Measurements from ENCODE around the gene POU3F4.

POU3F4 gene

DNA sequence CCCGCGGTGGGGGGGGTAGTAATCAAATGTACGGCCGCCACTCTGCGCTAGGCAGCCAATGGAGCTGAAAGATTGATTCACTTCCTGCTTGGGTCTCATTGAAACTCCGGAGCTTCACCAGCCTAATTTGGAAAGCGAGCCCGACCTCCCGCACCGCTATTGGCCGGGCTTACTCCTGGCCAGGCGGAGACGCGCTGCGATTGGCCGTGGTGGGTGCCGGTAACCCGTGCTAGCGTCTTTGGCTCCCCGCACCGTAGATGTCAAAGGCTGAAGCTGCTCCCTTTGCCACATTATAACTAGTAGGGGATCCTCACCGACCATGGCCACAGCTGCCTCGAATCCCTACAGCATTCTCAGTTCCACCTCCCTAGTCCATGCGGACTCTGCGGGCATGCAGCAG is at the start of gene POU3F4:
TSS of gene POU3F4 (plus strand) at position 285 of the 400 bp plus-strand sequence. CDS start at position 320, 35 bp downstream.
- DNase-seq, result no peak

- DNase-seq, result peak; percentile 3
Measured at GRCh38 chrX:83469551-83469950, 38.5 kb upstream of the POU3F4 start.

GRCh38 chrX:83495898-83496297 is 12.2 kb upstream of the POU3F4 start:
- no peak for DNase-seq

DNA sequence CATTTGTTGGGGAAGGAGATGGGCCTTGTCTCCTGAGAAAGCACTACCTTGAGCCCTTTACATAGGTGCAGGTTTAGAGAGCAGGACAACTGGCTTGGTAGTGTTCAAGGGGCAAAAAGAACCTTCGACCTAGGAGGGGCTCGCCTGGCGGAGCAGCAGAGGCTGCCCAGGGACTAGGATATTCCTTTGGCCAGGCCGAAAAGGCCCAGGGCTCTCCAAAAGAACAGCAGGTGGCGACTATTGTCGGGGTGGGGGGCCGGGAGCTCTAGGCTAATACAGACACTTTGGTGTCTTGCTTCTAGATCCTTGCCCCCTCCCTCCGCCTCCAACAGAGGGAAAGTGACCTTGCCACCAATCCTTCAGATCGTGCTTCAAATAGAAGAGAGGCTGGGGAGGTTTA is 7.1 kb upstream of the POU3F4 start:
- no peak for DNase-seq

- no peak for DNase-seq
Measured at GRCh38 chrX:83501530-83501929, 6.6 kb upstream of the POU3F4 start.

GRCh38 chrX:83504721-83505479 is 3.2 kb upstream of the POU3F4 start:
- DNase-seq, result no peak

DNA sequence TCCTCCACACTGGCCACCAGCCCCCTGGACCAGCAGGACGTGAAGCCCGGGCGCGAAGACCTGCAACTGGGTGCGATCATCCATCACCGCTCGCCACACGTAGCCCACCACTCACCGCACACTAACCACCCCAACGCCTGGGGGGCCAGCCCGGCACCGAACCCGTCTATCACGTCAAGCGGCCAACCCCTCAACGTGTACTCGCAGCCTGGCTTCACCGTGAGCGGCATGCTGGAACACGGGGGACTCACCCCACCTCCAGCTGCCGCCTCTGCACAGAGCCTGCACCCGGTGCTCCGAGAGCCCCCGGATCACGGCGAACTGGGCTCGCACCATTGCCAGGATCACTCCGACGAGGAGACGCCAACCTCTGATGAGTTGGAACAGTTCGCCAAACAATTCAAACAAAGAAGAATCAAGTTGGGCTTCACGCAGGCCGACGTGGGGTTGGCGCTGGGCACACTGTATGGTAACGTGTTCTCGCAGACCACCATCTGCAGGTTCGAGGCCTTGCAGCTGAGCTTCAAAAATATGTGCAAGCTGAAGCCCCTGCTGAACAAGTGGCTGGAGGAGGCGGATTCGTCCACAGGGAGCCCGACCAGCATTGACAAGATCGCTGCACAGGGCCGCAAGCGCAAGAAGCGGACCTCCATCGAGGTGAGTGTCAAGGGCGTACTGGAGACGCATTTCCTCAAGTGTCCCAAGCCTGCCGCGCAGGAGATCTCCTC is 600 bp downstream of the POU3F4 start:
- DNase-seq, result no peak

DNA sequence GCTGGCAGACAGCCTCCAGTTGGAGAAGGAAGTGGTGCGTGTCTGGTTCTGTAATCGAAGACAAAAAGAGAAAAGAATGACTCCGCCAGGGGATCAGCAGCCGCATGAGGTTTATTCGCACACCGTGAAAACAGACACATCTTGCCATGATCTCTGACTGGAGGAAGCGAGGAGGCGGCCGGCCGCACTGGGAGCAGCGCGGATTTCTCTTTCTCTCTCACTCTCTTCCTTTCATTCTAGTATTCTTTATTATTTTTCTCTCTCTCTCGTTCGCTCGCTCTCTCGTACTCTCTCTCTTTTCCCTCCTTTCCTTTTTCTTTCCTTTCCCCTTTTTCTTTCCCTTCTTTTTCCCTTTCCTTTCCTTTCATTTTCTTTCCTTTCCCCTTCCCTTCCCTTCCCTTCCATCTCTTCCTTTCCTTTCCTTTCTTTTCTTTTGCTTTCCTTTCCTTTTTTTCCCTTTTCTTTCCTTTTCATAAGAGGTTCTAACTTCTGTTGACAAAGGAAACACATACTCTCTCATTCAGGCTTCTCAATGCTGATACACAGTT is 1.2 kb downstream of the POU3F4 start:
- DNase-seq, result no peak

DNA sequence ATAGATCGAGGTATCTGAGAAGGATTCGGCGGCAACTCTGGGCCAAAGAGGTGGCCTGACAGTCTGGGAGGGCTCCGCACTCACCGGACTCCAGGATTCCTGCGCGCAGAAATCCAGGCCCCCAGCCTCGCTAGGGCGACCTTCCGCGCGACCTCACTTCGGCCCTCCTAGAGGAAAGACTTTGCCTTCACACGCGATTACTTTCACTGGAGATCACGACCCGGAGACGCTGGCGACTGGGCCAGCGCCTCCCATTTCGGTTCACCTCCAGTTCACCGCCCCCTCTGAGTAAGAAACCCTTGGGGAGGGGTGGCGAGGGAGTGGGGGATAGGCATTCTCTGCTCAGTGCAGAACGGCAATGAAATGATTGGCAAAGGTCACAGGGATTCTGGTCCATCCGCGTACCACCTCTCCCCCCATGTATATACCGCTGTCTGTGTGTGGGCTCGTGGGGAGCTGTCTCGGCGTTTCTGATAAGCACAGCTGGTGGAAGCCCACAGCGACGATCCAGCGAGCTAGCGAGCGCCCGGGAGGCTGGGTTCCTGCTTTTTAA is 2.5 kb downstream of the POU3F4 start:
- no peak for DNase-seq

- no peak for DNase-seq
Measured at GRCh38 chrX:83511208-83511607, 3.1 kb downstream of the POU3F4 start.

DNA sequence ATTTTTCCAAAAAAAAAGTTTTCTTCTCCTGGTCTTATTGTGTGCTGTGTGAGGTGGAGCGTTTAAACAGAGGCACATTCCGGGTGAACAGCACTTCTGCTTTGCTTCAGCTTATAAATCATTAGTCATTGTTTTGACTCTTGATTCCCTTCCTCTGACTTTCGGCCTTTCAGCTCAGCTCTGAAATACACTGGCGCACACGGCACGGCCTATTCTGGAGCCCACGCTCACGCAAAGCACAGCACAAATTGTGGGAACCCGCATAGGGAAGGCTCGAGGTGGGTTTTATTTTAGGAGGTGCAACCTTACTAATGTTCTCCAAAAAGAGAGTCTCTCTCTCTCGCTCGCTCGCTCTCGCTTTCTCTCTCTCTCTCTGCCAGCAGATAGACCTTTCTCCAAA is 4.0 kb downstream of the POU3F4 start:
- no peak for DNase-seq

- no peak for DNase-seq
Measured at GRCh38 chrX:83516597-83516996, 8.5 kb downstream of the POU3F4 start.

DNA sequence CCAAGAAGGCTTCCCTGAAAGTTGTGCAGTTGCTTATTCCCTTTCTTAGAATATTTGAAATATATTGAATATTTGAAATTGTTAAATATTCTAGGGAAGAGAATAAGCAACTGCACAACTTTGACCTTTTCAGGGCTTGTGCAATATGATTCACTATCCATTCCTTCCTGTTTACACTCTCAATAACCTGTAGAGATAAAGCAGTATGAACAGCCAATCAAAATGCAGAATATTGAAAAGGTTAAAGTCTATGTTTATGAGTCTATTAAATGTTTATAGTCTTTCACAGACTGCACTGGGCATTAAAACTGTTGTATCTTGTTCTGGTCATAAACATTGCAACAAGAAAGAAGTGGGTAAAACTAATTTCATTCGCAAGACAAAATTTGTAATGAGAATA is 13.8 kb downstream of the POU3F4 start:
- DNase-seq, result no peak

DNA sequence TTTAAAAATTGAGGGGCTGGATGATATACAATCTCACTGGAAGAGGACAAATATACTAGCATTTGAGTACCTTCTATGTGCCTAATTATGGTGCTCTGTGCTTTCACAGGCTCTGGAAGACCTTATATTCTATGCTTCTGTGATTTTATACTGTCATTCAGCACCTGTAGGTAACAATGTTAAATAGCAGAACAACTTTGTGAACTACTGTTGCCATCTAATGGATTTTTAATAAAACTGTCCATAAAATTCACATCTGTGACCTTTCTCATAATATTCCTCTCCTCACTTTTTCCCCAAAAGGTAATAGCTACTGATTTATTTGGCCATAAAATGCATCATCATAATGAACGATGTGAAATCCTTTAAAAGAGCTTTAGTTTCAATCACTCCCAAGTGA is 21.9 kb downstream of the POU3F4 start:
- no peak for DNase-seq

GRCh38 chrX:83535417-83536196 is 27.5 kb downstream of the POU3F4 start:
- DNase-seq, result no peak

Data from CD4-positive, alpha-beta T cell treated with Interleukin-12 subunit alpha and Interleukin-12 subunit beta, for 1 hour (primary cell).